Measurements from ENCODE around the gene PWWP2B. TPM values are rescaled to one million over a fixed set of nuclear protein-coding genes. Genes with fewer than 3 reads are reported as not detected.

The PWWP2B gene
- total RNA-seq, 1 donor from 2014 or later = 19.9 TPM

GRCh38 chr10:132390170-132390920 is 6.7 kb upstream of the PWWP2B start:
- ATAC-seq (no peak), DNase-seq (no peak)
- intact Hi-C loops (cut with micrococcal nuclease) = no loop called here

- DNase-seq (no peak), ATAC-seq (no peak)
- intact Hi-C loops (cut with micrococcal nuclease) = no loop called here
Measured at GRCh38 chr10:132390921-132391675, 5.9 kb upstream of the PWWP2B start.

GRCh38 chr10:132391676-132392020 is 5.4 kb upstream of the PWWP2B start:
- intact Hi-C loops (cut with micrococcal nuclease) = no loop called here
- ATAC-seq (no peak), DNase-seq (peak; percentile 23)

GRCh38 chr10:132392184-132392800 is 4.7 kb upstream of the PWWP2B start:
- ATAC-seq (no peak), DNase-seq (no peak)
- intact Hi-C loops (cut with micrococcal nuclease) = no loop called here

- peak; percentile 19 for DNase-seq
- ATAC-seq = no peak
- intact Hi-C loops (cut with micrococcal nuclease) = no loop called here
Measured at GRCh38 chr10:132392811-132393694, 3.9 kb upstream of the PWWP2B start.

- intact Hi-C loops (cut with micrococcal nuclease) = no loop called here
- peak; percentile 28 for DNase-seq
- no peak for ATAC-seq
Measured at GRCh38 chr10:132393695-132394181, 3.3 kb upstream of the PWWP2B start.

GRCh38 chr10:132394201-132394811 is 2.7 kb upstream of the PWWP2B start:
- peak; percentile 38 for DNase-seq
- intact Hi-C loops (cut with micrococcal nuclease) = no loop called here

GRCh38 chr10:132394936-132395703 is 1.9 kb upstream of the PWWP2B start:
- intact Hi-C loops (cut with micrococcal nuclease) = no loop called here
- peak; percentile 28 for DNase-seq
- ATAC-seq = peak; percentile 1

More at GRCh38 chr10:132394201-132394811, 2.7 kb upstream of the PWWP2B start:
- ATAC-seq = no peak

GRCh38 chr10:132395704-132396493 is 1.1 kb upstream of the PWWP2B start:
- intact Hi-C loops (cut with micrococcal nuclease) = no loop called here
- peak; percentile 72 for ATAC-seq
- peak; percentile 89 for DNase-seq

GRCh38 chr10:132396494-132397035 is 435 bp upstream of the PWWP2B start:
- intact Hi-C loops (cut with micrococcal nuclease) = no loop called here
- peak; percentile 86 for DNase-seq

GRCh38 chr10:132397671-132398565 is 918 bp downstream of the PWWP2B start:
- intact Hi-C loops (cut with micrococcal nuclease) = no loop called here
- peak; percentile 58 for DNase-seq
- ATAC-seq = no peak

More at GRCh38 chr10:132396494-132397035, 435 bp upstream of the PWWP2B start:
- peak; percentile 58 for ATAC-seq

- intact Hi-C loops (cut with micrococcal nuclease) = no loop called here
- ATAC-seq (no peak), DNase-seq (peak; percentile 43)
Measured at GRCh38 chr10:132398566-132398991, 1.6 kb downstream of the PWWP2B start.

- intact Hi-C loops (cut with micrococcal nuclease) = no loop called here
- ATAC-seq = no peak
- peak; percentile 28 for DNase-seq
Measured at GRCh38 chr10:132399117-132400035, 2.4 kb downstream of the PWWP2B start.

- intact Hi-C loops (cut with micrococcal nuclease) = no loop called here
- no peak for ATAC-seq
- peak; percentile 28 for DNase-seq
Measured at GRCh38 chr10:132400041-132400546, 3.1 kb downstream of the PWWP2B start.
